Activated T-helper 9 cell treated with anti-CD3 and anti-CD28 coated beads, Interleukin-2, amount 50 U/mL, for 16 hours (primary cell): Measurements from ENCODE around the gene SPSB2.

Experiments
- DNase-seq: peaks from one replicate; pipeline ENCODE4 v3.0.0-alpha.2; 2020; ENCODE audit warnings: low read depth

Gene SPSB2

DNA sequence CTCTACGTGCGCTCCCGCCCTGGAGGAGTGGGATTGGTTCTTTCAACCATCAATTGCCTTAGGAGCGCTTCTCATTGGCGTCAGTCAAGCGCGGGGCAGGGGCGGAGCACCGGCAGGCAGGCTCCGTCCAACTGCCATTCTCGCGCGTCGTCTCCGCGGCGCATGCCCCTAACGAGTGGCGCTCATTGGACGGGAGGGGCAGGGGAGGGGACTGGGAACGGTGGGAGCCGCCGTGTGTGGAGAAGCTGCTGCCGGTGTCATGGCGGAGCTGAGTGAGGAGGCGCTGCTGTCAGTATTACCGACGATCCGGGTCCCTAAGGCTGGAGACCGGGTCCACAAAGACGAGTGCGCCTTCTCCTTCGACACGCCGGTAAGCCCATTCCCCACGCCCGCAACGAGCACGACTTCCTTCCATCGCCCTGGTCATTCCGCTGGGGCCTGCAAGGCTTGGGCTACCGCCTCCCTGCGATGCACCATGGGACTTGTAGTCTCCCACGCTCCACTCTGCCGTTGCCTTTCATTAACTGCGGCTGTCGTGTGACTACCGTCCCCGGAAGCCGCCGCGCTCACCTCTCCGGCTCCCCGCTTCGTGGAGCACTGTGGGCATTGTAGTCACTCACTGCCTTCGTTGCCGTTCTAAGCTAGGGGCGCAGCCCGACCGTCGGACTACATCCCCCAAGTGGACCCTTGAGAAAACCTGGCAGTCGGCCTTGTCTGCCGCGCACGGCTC is 21.0 kb downstream of the SPSB2 start, which contains the start of gene USP5:
TSS of gene USP5 (plus strand) at position 230 of the 730 bp plus-strand sequence. CDS start at position 260, 30 bp downstream.
- DNase-seq: peak; percentile 97

DNA sequence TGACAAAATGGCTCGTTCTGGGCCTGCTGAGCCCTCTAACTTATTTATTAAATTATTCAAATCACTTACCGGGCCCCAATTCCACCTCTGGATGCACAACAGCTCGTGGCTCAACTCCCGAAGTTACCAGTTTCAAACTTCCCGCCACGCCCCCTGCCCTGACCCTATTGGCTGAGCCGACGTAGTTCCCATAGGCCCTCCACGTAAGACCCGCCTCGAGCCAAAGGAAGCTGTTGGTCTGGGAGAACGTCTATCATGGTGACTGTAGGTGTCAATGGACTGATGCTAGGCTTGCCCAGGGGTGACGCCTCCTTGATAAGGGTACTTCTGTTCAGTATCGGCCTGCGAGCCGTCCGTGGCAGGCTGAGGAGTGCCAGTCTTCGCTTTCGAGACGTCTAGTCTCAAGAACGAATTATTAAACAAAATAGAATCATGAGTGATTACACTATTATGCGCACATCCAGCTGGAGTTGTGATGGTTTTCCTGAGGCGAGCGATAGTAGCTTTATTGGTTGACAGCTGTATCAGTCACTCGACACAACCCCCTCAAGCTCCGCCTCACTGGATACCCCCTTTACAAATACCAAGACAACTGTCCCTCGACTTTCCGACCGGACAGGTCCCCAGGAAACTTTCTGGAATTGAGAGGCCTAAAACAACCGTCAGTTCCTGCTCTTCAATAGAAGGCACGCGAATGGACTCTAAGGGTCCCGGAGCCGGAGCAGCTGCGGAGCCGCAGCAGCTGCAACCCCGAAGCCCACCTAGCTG is 21.8 kb downstream of the SPSB2 start, which contains the start of gene CDCA3:
TSS of gene CDCA3 (minus strand) at position 134 of the 768 bp plus-strand sequence. CDS start 334 bp downstream, outside the sequence.
- DNase-seq: peak; percentile 82

GRCh38 chr12:6850796-6851152 is 22.3 kb downstream of the SPSB2 start:
- no peak for DNase-seq

DNA sequence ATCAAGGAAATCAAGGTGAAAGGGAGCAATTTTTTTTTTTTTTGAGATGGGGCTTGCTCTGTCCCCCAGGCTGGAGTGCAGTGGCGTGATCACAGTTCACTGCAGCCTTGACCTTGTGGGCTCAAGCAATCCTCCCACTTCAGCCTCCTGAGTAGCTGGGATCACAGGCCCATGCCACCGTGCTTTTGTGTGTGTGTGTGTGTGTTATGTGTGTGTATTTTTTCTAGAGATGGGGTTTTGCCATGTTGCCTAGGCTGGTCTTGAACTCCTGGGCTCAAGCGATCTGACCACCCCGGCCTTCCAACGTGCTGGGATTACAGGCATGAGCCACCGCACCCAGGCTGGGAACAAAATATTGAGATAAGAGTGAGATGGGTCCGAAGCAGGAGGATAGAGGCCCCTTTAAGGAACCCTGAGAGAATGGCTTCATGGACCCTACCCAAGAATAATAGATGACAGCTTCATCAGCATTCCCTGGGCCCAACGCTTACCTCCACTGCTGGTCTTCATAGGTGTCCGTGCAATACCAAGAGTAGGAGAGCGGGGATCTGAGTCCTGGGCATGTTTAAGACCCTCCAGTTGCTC is 23.0 kb downstream of the SPSB2 start:
- no peak for DNase-seq

DNA sequence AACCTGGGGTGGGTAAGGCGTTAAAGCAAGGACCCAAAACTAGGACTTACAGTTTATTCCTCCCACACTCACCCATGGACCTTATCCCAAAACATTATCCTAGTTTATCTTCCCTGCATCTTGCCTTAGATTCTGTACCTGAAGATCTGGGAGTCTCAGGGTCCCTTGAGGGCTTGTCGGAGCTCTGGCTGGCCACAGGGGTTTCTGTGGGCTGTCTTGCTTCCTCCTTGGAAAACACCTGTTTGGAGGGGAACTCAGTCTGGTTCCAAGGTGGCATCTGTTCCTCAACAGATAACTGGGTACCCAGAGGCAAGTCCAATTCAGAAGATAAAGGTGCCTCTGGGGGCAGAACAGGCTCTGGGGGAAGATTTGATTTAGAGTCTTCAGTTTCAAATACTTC is 23.7 kb downstream of the SPSB2 start:
- DNase-seq: no peak

DNA sequence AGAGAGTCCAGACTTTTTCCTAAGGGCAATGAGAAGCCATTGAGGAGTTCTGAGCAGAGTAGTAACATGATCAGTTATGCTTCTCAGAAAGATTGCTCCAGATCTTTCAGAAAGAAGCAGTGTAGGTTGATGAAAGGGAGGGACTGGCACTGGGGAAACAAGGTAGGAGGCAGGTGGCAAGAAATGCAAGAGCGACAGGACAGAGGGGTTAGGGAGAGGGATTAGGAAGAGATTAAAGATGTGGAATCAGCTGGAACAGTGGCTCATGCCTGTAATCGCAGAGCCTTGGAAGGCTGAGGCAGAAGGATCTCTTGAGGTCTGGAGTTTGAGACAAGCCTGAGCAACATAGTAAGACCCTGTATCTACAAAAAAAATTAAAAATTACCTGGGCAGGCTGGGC is 25.4 kb downstream of the SPSB2 start:
- no peak for DNase-seq

GRCh38 chr12:6846316-6846869 is 26.7 kb downstream of the SPSB2 start:
- no peak for DNase-seq

DNA sequence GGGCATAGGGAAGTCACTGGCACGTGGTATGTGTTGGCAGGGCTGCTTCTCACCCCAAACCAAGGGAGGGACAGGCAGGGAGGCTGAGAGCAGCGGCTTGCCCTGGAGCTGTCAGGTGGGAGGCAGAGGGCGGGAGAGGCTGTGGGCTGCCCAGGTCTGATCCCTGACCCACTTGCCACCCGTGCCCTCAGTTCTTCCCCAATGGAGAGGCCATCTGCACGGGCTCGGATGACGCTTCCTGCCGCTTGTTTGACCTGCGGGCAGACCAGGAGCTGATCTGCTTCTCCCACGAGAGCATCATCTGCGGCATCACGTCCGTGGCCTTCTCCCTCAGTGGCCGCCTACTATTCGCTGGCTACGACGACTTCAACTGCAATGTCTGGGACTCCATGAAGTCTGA is 27.7 kb downstream of the SPSB2 start:
- no peak for DNase-seq

GRCh38 chr12:6843118-6843902 is 29.8 kb downstream of the SPSB2 start:
- no peak for DNase-seq

DNA sequence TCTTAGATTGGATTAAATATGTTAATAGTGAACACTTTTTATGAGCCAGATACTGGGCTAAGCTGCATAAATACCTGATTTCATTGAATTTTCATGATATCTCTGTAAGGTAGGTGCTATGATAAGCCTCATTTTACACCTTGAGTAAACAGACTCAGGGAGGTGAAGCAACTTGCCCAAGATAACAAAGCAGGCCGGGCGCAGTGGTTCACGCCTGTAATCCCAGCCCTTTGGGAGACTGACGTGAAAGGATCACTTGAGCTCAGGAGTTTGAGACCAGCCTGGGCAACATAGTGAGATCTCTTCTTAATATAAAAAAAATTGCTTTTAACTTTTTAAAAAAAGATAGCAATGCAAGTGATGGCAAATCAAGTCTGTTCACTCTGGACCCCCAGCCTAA is 31.0 kb downstream of the SPSB2 start:
- no peak for DNase-seq

GRCh38 chr12:6840761-6841515 is 32.2 kb downstream of the SPSB2 start, which contains the start of gene GNB3:
Gene GNB3, plus strand, starts transcription at chr12:6840925. Its CDS starts 363 bp downstream, at chr12:6841288.
- no peak for DNase-seq

DNA sequence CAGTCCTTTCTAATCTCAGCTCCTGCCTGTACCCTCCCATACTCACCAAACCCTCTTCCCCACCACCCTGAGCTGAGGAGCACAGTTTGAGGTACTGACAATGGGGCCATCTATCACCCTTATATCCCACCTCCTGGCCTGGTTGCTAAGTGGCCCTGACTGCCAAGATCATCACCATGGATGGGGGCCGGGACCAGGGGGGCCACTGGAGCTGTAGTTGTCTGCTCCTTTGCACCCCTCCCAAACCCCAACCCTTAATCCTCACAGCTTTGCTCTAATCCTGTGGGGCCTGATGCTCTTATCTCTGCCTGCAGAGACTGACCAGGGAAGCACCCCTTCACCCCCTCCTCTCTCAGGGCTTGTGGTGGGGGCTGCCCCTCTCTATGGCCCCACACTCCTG is 32.8 kb downstream of the SPSB2 start:
- DNase-seq: no peak

GRCh38 chr12:6839482-6840201 is 33.5 kb downstream of the SPSB2 start:
- no peak for DNase-seq

- DNase-seq: no peak
Observed at GRCh38 chr12:6838854-6839253, 34.2 kb downstream of the SPSB2 start.

GRCh38 chr12:6837370-6838060 is 35.6 kb downstream of the SPSB2 start:
- DNase-seq: no peak

- DNase-seq: no peak
Observed at GRCh38 chr12:6836851-6837250, 36.3 kb downstream of the SPSB2 start.

- DNase-seq: no peak
Observed at GRCh38 chr12:6834873-6835272, 38.2 kb downstream of the SPSB2 start.

- DNase-seq: no peak
Observed at GRCh38 chr12:6834254-6834653, 38.8 kb downstream of the SPSB2 start.

- DNase-seq: no peak
Observed at GRCh38 chr12:6833189-6833890, 39.8 kb downstream of the SPSB2 start.
